RWPE2 (cell line): ENCODE results near the gene GREB1.

Source experiments
- ATAC-seq: fragments of 200-7000 bp; cut with Tn5 transposase; 3 replicates; pipeline ENCODE4 v1.9.1; 2021; ENCODE audit warnings: low read depth
- DNase-seq: peaks from one replicate; pipeline ENCODE4 v3.0.0-alpha.2; 2020; ENCODE audit warnings: low spot score
- H3K27ac ChIP-seq: fragments of 450-650 bp; 2 replicates; pipeline ENCODE4 v1.5.1; 2017; ENCODE audit warnings: mild to moderate bottlenecking; ENCODE audit not compliant: poor library complexity, severe bottlenecking
- H3K27me3 ChIP-seq: fragments of 250-450 bp; sonication (Bioruptor Pico); 2 replicates; pipeline ENCODE4 v1.5.1; 2021; ENCODE audit warnings: mild to moderate bottlenecking, moderate library complexity; ENCODE audit not compliant: insufficient read depth, poor library complexity, severe bottlenecking
- H3K36me3 ChIP-seq: fragments of 250-450 bp; sonication (Bioruptor Pico); 2 replicates; pipeline ENCODE4 v1.5.1; 2020; ENCODE audit warnings: low read depth, mild to moderate bottlenecking, moderate library complexity
- H3K4me1 ChIP-seq: fragments of 250-450 bp; sonication (Bioruptor Pico); 2 replicates; pipeline ENCODE4 v1.5.1; 2021; ENCODE audit warnings: mild to moderate bottlenecking, moderate library complexity; ENCODE audit not compliant: insufficient read depth, poor library complexity, severe bottlenecking
- H3K4me3 ChIP-seq: fragments of 250-450 bp; sonication (Bioruptor Pico); 2 replicates; pipeline ENCODE4 v1.5.1; 2021; ENCODE audit warnings: mild to moderate bottlenecking, moderate library complexity; ENCODE audit not compliant: severe bottlenecking
- H3K9me3 ChIP-seq: fragments of 250-450 bp; sonication (Bioruptor Pico); 2 replicates; pipeline ENCODE4 v1.5.1; 2021; ENCODE audit warnings: mild to moderate bottlenecking, moderate library complexity; ENCODE audit not compliant: severe bottlenecking
- CTCF ChIP-seq: fragments of 450-650 bp; IDR thresholded peaks from one replicate; pipeline ENCODE4 v1.5.1; 2017; ENCODE audit warnings: mild to moderate bottlenecking, moderate library complexity; ENCODE audit not compliant: poor library complexity, severe bottlenecking

GREB1 gene

GRCh38 chr2:11505652-11506610, 27.9 kb upstream of the GREB1 start:
- Histone ChIP-seq H3K9me3 (no peaks in the 10 kb centered on the region), H3K27ac (no peak overlapping the region), H3K36me3 (no peaks in the 10 kb centered on the region), H3K27me3 (no peaks in the 10 kb centered on the region), H3K4me3 (no peak overlapping the region), H3K4me1 (peaks cover 9% of the 10 kb centered on the region)
- no peak for TF ChIP-seq CTCF
- no peak for DNase-seq
- peak; percentile 95 for ATAC-seq

GRCh38 chr2:11506611-11506969, 27.3 kb upstream of the GREB1 start:
- H3K9me3 ChIP-seq, result no peaks in the 10 kb centered on the region
- no peak for TF ChIP-seq CTCF
- no peaks in the 10 kb centered on the region for H3K27me3 ChIP-seq
- H3K27ac ChIP-seq, result no peak overlapping the region
- no peak overlapping the region for H3K4me3 ChIP-seq
- H3K4me1 ChIP-seq, result peaks cover 9% of the 10 kb centered on the region
- DNase-seq (no peak), ATAC-seq (no peak)
- no peaks in the 10 kb centered on the region for H3K36me3 ChIP-seq

- Histone ChIP-seq H3K27me3 (no peaks in the 10 kb centered on the region), H3K27ac (no peak overlapping the region), H3K9me3 (no peaks in the 10 kb centered on the region), H3K4me1 (peaks cover 9% of the 10 kb centered on the region), H3K4me3 (no peak overlapping the region), H3K36me3 (no peaks in the 10 kb centered on the region)
- ATAC-seq (no peak), DNase-seq (no peak)
- TF ChIP-seq CTCF, result no peak
Observed at GRCh38 chr2:11507517-11507916, 26.3 kb upstream of the GREB1 start.

- Histone ChIP-seq H3K4me3 (no peak overlapping the region), H3K4me1 (peaks cover 9% of the 10 kb centered on the region), H3K9me3 (no peaks in the 10 kb centered on the region), H3K27ac (no peak overlapping the region), H3K36me3 (no peaks in the 10 kb centered on the region), H3K27me3 (no peaks in the 10 kb centered on the region)
- ATAC-seq (no peak), DNase-seq (no peak)
- no peak for TF ChIP-seq CTCF
Observed at GRCh38 chr2:11508279-11508678, 25.6 kb upstream of the GREB1 start.

- no peak for DNase-seq
- Histone ChIP-seq H3K36me3 (no peaks in the 10 kb centered on the region), H3K27me3 (no peaks in the 10 kb centered on the region), H3K9me3 (no peaks in the 10 kb centered on the region), H3K27ac (no peak overlapping the region), H3K4me1 (peaks cover 9% of the 10 kb centered on the region), H3K4me3 (no peak overlapping the region)
- no peak for TF ChIP-seq CTCF
- no peak for ATAC-seq
Observed at GRCh38 chr2:11509657-11510360, 24.0 kb upstream of the GREB1 start.
